ENCODE measurements around the gene GPATCH1.

The GPATCH1 gene

DNA sequence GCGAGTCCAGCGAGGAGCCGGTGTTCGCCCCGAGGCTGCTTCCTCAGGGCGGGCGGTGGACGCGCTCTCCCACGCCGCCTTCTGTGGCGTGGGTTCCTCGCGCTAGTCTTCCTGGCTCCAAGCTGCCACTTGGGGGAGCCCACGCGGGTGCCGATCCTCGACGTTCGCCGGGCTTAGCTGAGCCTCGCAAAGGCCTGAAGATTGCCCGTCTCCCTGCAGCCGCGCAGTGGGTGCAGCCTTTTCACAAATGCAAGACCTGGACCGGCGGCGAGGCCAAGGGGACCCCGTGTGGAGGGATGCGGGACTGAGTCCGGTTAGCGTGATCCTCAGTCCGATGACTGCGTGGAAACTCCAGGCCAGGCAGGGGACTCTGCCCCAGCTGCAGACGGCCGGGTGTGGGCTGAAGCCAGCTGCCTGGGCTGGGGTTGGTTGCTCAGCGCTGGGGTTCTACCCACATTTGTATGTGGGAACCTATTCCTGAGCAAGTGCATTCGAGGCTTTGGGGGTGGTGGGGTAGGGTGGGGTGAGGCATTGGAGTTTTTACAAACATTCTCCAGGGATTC lies 96.5 kb downstream of the GPATCH1 start:
- H3K9me3 ChIP-seq (ENCODE audit: low read length): no peaks in the 10 kb centered on the region
- no peak overlapping the region for H2AFZ ChIP-seq (ENCODE audit: low read length)
- peaks cover 3% of the 10 kb centered on the region; the same call in 1 of the 2 replicates for H3F3A ChIP-seq (ENCODE audit: insufficient read depth, low read length)
- H3K4me3 ChIP-seq (ENCODE audit: low read depth, low read length, poor library complexity, severe bottlenecking): peak overlapping the region; percentile 80
- no peaks in the 10 kb centered on the region for H3K36me3 ChIP-seq (ENCODE audit: insufficient read depth, low read length)
- no peaks in the 10 kb centered on the region for H3K27me3 ChIP-seq (ENCODE audit: insufficient read depth, low read length)
- no peaks in the 10 kb centered on the region for H4K20me1 ChIP-seq (ENCODE audit: insufficient read depth, low read length)
- H3K27ac ChIP-seq (ENCODE audit: low read depth, low read length, poor library complexity, severe bottlenecking): no peak overlapping the region
- peak overlapping the region; percentile 78 for H3K4me2 ChIP-seq (ENCODE audit: low read length)
- H3K9me2 ChIP-seq (ENCODE audit: low read depth, low read length): no peaks in the 10 kb centered on the region
- H3K79me2 ChIP-seq (ENCODE audit: insufficient read depth, low read length): no peaks in the 10 kb centered on the region
- TF ChIP-seq EZH2 (IDR thresholded peaks at IDR 0.05; ENCODE audit: borderline replicate concordance, low read length): no peak
- TF ChIP-seq, protein P1, sequence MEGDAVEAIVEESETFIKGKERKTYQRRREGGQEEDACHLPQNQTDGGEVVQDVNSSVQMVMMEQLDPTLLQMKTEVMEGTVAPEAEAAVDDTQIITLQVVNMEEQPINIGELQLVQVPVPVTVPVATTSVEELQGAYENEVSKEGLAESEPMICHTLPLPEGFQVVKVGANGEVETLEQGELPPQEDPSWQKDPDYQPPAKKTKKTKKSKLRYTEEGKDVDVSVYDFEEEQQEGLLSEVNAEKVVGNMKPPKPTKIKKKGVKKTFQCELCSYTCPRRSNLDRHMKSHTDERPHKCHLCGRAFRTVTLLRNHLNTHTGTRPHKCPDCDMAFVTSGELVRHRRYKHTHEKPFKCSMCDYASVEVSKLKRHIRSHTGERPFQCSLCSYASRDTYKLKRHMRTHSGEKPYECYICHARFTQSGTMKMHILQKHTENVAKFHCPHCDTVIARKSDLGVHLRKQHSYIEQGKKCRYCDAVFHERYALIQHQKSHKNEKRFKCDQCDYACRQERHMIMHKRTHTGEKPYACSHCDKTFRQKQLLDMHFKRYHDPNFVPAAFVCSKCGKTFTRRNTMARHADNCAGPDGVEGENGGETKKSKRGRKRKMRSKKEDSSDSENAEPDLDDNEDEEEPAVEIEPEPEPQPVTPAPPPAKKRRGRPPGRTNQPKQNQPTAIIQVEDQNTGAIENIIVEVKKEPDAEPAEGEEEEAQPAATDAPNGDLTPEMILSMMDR (IDR thresholded peaks at IDR 0.05; ENCODE audit: low read length): peak; percentile 48; the same call in 1 of the 2 replicates
- peaks cover 19% of the 10 kb centered on the region for H3K4me1 ChIP-seq (ENCODE audit: insufficient read depth, low read length, severe bottlenecking)
- peak overlapping the region; percentile 38; the same call in 1 of the 2 replicates for H3K9ac ChIP-seq (ENCODE audit: low read length)
